VCaP (cell line): Measurements from ENCODE around the gene IGF2.

ENCODE experiments used
- H3K27ac ChIP-seq: fragments of 450-650 bp; 2 replicates; pipeline ENCODE4 v1.5.1; 2017
- TF ChIP-seq, protein P1 (sequence below): fragments of 450-650 bp; conservative IDR thresholded peaks from 2 replicates; pipeline ENCODE4 v1.5.1; 2017; ENCODE audit warnings: mild to moderate bottlenecking, moderate library complexity

Gene IGF2

DNA sequence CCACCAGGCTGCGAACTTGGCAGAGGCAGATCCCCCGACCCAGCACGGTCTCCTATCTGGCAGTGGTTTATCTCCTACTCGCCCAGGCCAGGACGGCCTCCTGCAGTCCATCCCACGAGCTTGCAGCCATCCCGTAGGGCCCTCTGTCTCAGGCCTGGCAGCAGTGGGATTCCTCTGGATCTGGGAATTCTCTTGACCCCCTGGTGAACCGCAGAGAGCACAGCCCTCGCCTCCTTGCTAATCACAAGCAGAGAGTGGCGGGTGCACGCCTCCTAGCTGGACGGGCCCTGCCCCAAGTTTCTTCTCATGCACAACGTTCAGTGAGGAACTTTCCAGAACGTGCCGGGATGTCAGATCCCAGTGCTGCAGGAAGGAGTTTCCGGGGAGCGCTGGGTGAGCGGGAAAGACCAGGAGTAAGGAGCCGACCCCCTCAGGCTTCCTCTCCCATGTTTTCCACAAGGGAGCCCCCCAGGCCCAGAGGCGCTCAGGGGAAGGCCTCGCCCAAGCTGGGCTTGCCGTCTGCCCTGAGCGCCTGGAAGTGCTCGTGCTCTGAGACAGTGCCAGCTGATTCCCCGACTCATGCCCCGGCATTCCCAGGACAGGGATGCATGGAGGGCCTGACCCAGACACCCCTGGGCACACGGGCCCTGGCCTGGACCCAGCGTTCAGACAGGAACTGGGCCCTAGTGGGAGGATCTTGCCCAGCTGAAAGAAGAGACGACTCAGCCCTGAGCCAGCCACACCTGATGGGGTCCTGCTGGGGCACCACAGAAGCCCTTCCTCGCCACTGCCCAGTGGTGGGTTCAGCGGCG, 24.6 kb downstream of the IGF2 start:
- TF ChIP-seq, protein P1, sequence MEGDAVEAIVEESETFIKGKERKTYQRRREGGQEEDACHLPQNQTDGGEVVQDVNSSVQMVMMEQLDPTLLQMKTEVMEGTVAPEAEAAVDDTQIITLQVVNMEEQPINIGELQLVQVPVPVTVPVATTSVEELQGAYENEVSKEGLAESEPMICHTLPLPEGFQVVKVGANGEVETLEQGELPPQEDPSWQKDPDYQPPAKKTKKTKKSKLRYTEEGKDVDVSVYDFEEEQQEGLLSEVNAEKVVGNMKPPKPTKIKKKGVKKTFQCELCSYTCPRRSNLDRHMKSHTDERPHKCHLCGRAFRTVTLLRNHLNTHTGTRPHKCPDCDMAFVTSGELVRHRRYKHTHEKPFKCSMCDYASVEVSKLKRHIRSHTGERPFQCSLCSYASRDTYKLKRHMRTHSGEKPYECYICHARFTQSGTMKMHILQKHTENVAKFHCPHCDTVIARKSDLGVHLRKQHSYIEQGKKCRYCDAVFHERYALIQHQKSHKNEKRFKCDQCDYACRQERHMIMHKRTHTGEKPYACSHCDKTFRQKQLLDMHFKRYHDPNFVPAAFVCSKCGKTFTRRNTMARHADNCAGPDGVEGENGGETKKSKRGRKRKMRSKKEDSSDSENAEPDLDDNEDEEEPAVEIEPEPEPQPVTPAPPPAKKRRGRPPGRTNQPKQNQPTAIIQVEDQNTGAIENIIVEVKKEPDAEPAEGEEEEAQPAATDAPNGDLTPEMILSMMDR, result no peak
- no peak overlapping the region for H3K27ac ChIP-seq

DNA sequence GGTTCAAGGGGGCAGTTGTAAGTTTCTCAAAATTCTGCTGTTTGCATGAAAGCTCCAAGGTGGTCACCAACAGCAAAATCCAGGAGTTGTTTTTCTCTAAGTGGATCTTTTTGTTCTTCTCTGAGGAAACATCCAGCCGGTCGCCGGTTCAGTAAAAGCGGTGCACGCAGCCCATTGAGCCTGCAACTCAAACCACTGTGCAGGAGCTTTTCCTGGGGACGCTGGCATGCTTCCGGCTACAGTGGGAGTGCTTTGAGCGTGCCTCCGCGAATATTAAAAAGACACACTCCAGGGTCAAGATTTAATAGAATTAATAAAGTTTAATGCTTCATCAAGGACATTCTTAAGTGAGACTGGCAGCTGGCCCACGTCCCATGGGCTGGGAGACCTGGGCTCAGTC, 25.4 kb downstream of the IGF2 start:
- TF ChIP-seq, protein P1, result no peak
- no peak overlapping the region for H3K27ac ChIP-seq

DNA sequence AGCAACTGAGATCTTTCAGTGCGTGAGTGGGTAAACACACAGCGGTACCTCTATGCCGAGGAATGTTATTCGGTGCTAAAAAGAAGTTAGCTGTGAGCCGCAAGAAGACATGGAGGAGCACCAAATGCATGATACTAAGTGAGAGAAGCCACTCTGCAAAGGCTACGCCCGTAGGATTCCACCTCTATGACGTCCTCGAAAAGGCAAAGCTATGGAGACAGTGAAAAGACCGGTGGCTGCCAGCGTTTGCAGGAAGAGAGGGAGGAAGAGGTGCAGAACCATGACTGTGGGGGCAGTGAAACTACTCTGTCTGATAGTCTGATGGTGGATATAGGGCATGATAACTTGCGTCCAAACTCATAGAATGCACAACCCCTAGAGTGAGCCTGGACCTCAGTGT, 28.7 kb downstream of the IGF2 start:
- TF ChIP-seq, protein P1, result no peak
- H3K27ac ChIP-seq, result no peak overlapping the region

DNA sequence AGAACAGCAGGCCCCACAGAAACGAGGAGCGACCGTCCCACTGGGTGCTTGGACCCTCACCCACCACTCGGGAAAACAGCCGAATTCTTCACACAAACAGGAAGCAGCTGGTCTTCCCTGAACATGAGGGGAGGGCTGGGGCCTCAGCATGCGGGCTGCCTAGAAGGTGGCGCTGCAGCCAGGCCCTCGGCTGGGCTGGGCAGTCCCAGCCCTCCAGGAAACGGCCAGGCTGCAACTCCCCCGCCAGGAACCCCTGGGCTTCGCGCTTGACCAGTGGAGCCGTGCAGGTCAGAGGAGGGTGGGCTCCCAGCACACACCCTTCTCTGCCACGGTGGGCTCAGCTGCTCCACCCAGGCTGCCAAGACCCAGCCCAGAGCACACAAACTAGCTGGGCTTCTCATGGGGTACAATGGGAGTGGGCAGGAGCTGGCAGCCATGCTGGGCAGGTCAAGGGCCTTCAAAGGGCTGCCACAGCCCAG, 29.6 kb downstream of the IGF2 start:
- H3K27ac ChIP-seq, result no peak overlapping the region
- TF ChIP-seq, protein P1, result no peak

DNA sequence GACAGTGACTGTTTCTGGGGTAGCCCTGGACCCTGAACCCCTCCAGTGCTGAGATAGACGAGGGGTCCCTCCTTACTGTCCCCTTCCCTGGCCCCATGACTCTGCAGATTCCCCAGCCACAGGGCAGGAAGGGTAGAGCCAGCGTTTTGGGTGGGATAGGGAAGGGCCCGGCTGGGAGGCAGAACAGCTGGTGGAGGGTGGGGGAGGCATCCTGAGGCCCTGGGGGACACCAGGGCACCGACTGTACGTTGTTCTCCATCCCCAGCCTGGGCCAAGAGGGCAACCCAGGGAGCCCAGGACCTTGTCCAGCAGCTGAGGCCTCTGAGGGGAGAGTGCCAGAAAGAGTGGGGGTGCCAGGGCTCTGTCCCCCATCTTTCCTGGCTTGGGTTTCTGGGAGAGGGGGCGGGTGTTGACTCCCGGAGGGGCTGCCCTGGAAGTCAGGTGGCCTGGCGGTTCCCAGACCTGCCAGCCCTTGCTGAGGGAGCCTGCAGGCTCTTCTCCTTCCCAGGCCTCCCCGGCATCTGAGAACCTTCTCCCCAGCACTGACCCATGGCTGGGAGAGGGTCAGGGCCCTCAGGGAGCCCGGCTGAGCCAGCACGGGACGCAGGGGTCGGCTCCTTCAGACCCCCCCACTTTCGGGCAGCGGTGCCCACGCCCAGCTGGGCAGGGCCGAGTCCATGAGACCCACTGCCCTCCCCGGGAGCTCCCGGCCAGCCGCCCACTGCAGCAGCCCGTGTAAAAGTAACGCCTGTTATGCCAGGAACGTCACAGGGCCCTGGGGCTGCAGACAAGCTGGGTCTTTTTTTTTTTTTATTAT, 30.3 kb downstream of the IGF2 start:
- no peak overlapping the region for H3K27ac ChIP-seq
- TF ChIP-seq, protein P1, result no peak

DNA sequence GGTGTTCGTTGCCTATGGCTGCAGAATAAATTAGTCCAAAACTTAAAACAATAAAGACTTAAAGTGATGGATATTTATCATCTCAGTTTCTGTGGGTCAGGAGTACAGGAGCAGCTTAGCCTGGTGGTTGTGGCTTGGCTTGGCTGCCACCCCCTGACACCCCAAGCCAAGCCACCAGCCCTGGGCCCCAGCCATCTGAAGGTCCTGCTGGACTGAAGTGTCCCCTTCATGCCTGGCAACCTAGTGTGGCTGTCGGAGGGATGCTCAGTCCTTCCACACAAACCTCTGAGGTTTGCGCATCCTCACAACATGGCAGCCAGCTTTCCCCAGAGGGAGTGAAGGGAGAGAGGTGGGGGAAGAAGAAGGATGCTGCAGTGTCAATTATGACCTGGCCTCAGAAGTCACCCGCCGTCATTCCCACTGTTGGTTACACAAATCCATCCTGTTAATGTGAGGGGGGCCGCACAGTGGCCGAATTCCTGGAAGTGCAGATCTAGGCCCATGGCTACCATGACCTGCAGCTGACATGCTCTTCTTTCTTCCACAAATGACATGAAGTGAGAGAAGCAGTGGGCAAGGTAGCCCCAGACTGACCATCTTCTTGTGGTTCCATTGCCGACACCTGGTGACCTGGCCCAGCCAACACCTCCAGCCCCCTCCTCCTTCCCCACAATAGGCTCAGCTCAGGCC, 31.1 kb downstream of the IGF2 start:
- H3K27ac ChIP-seq, result no peak overlapping the region
- TF ChIP-seq, protein P1, result no peak

DNA sequence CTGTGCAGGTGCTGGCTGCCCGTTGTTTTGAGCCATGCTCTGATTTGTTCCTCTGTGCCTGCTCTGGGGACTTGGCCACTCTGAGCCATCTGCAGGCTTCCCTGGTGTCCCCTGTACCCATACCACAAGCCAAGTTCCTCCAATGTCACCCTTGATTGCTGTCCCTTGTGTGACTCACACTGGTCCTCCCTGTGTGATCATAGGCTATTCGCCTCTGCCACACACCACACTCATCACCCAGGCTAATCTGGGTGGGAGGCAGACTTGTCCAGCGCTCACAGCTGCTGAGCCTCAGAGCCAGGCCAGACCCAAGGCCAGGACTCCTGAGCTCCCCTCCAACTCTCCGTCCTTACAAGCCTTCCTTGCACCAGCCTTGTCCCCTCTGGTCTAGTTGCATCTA, 31.7 kb downstream of the IGF2 start:
- H3K27ac ChIP-seq, result no peak overlapping the region
- TF ChIP-seq, protein P1, result no peak
